C4-2B (cell line): ENCODE data around the gene PET100.

Experiments
- ZFX ChIP-seq: fragments of 450-650 bp; IDR thresholded peaks from 2 replicates; pipeline ENCODE4 v1.6.1; 2017
- TF ChIP-seq, protein P1 (sequence below): fragments of 450-650 bp; conservative IDR thresholded peaks from 2 replicates; pipeline ENCODE4 v1.5.1; 2017; ENCODE audit warnings: mild to moderate bottlenecking

DNA sequence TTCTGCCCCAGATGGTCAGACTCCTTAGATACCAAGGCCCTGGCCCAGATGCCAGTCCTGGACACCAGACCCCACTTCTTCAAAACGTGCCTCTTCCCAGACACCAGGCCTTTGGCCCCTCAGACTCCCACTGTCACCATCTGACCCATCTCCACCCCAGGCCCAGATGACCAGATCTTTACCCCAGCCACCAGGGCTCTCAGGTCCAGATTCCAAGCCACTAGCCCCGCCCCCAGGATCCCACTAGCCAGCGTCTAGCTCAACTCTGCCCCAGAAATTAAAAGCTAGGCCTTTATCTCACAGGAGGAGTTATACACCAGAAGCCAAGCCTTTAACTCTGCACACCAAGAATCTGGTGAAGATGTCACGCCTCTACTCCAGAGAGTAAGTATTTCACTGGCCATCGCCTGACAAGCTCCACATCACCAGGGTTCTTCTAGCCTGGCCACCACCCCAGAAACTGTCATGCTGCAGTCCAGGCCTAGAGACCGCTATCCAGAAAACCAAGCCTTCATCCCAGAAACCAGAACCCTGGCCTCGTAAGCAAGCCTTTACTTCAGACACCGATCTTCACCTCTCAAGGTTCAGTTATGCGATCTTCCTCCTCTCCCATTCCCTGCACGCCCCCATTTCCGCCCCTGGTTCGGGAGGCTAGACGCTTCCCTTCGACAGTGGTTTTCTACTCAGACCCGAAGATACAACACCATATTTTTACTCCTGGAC is 843 bp upstream of the PET100 start:
- TF ChIP-seq, protein P1, sequence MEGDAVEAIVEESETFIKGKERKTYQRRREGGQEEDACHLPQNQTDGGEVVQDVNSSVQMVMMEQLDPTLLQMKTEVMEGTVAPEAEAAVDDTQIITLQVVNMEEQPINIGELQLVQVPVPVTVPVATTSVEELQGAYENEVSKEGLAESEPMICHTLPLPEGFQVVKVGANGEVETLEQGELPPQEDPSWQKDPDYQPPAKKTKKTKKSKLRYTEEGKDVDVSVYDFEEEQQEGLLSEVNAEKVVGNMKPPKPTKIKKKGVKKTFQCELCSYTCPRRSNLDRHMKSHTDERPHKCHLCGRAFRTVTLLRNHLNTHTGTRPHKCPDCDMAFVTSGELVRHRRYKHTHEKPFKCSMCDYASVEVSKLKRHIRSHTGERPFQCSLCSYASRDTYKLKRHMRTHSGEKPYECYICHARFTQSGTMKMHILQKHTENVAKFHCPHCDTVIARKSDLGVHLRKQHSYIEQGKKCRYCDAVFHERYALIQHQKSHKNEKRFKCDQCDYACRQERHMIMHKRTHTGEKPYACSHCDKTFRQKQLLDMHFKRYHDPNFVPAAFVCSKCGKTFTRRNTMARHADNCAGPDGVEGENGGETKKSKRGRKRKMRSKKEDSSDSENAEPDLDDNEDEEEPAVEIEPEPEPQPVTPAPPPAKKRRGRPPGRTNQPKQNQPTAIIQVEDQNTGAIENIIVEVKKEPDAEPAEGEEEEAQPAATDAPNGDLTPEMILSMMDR = no peak
- no peak for TF ChIP-seq ZFX
